ENCODE results near the gene RPL11. TPM values are rescaled to one million over a fixed set of nuclear protein-coding genes. Genes with fewer than 3 reads are reported as not detected.

The RPL11 gene
- total RNA-seq, 8 experiments from 2014 or later, result 1,687 to 4,332 (median 2,623) TPM

- in situ Hi-C loops (cut with MboI; ENCODE audit: low pct_unique_long_range_greater_than_20kb in 2 of 9, low sequenced_read_pairs in 9 of 9, unreplicated experiment in 9 of 9), result no loop called here
- no peak for ATAC-seq (replicated peaks in 6 of 8)
- no peak overlapping the region for H3K4me3 ChIP-seq
Observed at GRCh38 chr1:23693599-23693998, 2.0 kb downstream of the RPL11 start.

GRCh38 chr1:23694371-23694770 is 2.8 kb downstream of the RPL11 start:
- in situ Hi-C loops (cut with MboI; ENCODE audit: low pct_unique_long_range_greater_than_20kb in 2 of 9, low sequenced_read_pairs in 9 of 9, unreplicated experiment in 9 of 9), result no loop called here
- Histone ChIP-seq H3K4me1 (replicated peaks in 1 of 2) (peaks cover 12 to 17% of the 10 kb centered on the region in 2 donors), H3K27ac (no peak overlapping the region), H3K4me3 (no peak overlapping the region)
- ATAC-seq (replicated peaks in 6 of 8), result no peak
- 13 to 100% (median 79%) methylated on average over 1 to 3 of the region's 3 CpGs; no CpG with 5 or more reads in 1 of the 10 experiments for WGBS, 10 experiments

More at GRCh38 chr1:23693599-23693998, 2.0 kb downstream of the RPL11 start:
- WGBS, 10 experiments, result 40 to 100% (median 92%) methylated on average over 1 to 2 of the region's 2 CpGs; no CpG with 5 or more reads in 3 of the 10 experiments
- Histone ChIP-seq H3K27ac (no peak overlapping the region), H3K4me1 (replicated peaks in 1 of 2) (peaks cover 12 to 17% of the 10 kb centered on the region in 2 donors)

GRCh38 chr1:23695667-23696066 is 4.1 kb downstream of the RPL11 start:
- no peak overlapping the region for H3K4me3 ChIP-seq
- in situ Hi-C loops (cut with MboI; ENCODE audit: low pct_unique_long_range_greater_than_20kb in 2 of 9, low sequenced_read_pairs in 9 of 9, unreplicated experiment in 9 of 9), result no loop called here
- H3K27ac ChIP-seq, result no peak overlapping the region
- 86 to 100% (median 100%) methylated on average over 1 to 3 of the region's 3 CpGs; no CpG with 5 or more reads in 4 of the 10 experiments for WGBS, 10 experiments
- no peak for ATAC-seq (replicated peaks in 6 of 8)
- H3K4me1 ChIP-seq (replicated peaks in 1 of 2), result peaks cover 12 to 17% of the 10 kb centered on the region in 2 donors

- H3K4me1 ChIP-seq (replicated peaks in 1 of 2), result peaks cover 12 to 17% of the 10 kb centered on the region in 2 donors
- peak in 1 of 8 experiments; percentile 3 for ATAC-seq (replicated peaks in 6 of 8)
- no peak overlapping the region for H3K4me3 ChIP-seq
- WGBS, 10 experiments, result 0 to 100% (median 79%) methylated on average over 1 to 6 of the region's 6 CpGs
- H3K27ac ChIP-seq, result no peak overlapping the region
- in situ Hi-C loops (cut with MboI; ENCODE audit: low pct_unique_long_range_greater_than_20kb in 2 of 9, low sequenced_read_pairs in 9 of 9, unreplicated experiment in 9 of 9), result no loop called here
Observed at GRCh38 chr1:23696335-23696989, 4.9 kb downstream of the RPL11 start.

- WGBS, 10 experiments, result 46 to 100% (median 93%) methylated on average over 2 to 5 of the region's 5 CpGs; no CpG with 5 or more reads in 1 of the 10 experiments
- Histone ChIP-seq H3K4me1 (replicated peaks in 1 of 2) (peaks cover 2 to 7% of the 10 kb centered on the region in 2 donors), H3K27ac (no peak overlapping the region), H3K4me3 (no peak overlapping the region)
- in situ Hi-C loops (cut with MboI; ENCODE audit: low pct_unique_long_range_greater_than_20kb in 2 of 9, low sequenced_read_pairs in 9 of 9, unreplicated experiment in 9 of 9), result no loop called here
- ATAC-seq (replicated peaks in 6 of 8), result no peak
Observed at GRCh38 chr1:23698466-23698865, 6.9 kb downstream of the RPL11 start.

GRCh38 chr1:23699280-23700179 is 7.9 kb downstream of the RPL11 start:
- in situ Hi-C loops (cut with MboI; ENCODE audit: low pct_unique_long_range_greater_than_20kb in 2 of 9, low sequenced_read_pairs in 9 of 9, unreplicated experiment in 9 of 9), result no loop called here
- no peak overlapping the region for H3K4me3 ChIP-seq
- no peak overlapping the region for H3K27ac ChIP-seq
- 63 to 100% (median 92%) methylated on average over 2 to 7 of the region's 7 CpGs; no CpG with 5 or more reads in 1 of the 10 experiments for WGBS, 10 experiments
- H3K4me1 ChIP-seq (replicated peaks in 1 of 2), result no peaks in the 10 kb centered on the region
- ATAC-seq (replicated peaks in 6 of 8), result peak in 1 of 8 experiments; percentile 6

- Histone ChIP-seq H3K4me3 (no peak overlapping the region), H3K4me1 (replicated peaks in 1 of 2) (no peaks in the 10 kb centered on the region), H3K27ac (no peak overlapping the region)
- in situ Hi-C loops (cut with MboI; ENCODE audit: low pct_unique_long_range_greater_than_20kb in 2 of 9, low sequenced_read_pairs in 9 of 9, unreplicated experiment in 9 of 9), result no loop called here
- ATAC-seq (replicated peaks in 6 of 8), result no peak
- 83 to 100% (median 100%) methylated on average over 1 to 2 of the region's 2 CpGs; no CpG with 5 or more reads in 4 of the 10 experiments for WGBS, 10 experiments
Observed at GRCh38 chr1:23701310-23701709, 9.7 kb downstream of the RPL11 start.

- no peak for ATAC-seq (replicated peaks in 6 of 8)
- no peak overlapping the region for H3K27ac ChIP-seq
- H3K4me3 ChIP-seq, result no peak overlapping the region
- H3K4me1 ChIP-seq (replicated peaks in 1 of 2), result no peaks in the 10 kb centered on the region
- in situ Hi-C loops (cut with MboI; ENCODE audit: low pct_unique_long_range_greater_than_20kb in 2 of 9, low sequenced_read_pairs in 9 of 9, unreplicated experiment in 9 of 9), result no loop called here
- WGBS, 10 experiments, result 75 to 100% (median 100%) methylated on average over 2 to 5 of the region's 5 CpGs; no CpG with 5 or more reads in 1 of the 10 experiments
Observed at GRCh38 chr1:23701996-23702395, 10.4 kb downstream of the RPL11 start.

- Histone ChIP-seq H3K4me3 (no peak overlapping the region), H3K4me1 (replicated peaks in 1 of 2) (no peaks in the 10 kb centered on the region), H3K27ac (no peak overlapping the region)
- WGBS, 10 experiments, result 77 to 95% (median 84%) methylated on average over 3 to 6 of the region's 6 CpGs; no CpG with 5 or more reads in 2 of the 10 experiments
- in situ Hi-C loops (cut with MboI; ENCODE audit: low pct_unique_long_range_greater_than_20kb in 2 of 9, low sequenced_read_pairs in 9 of 9, unreplicated experiment in 9 of 9), result no loop called here
- ATAC-seq (replicated peaks in 6 of 8), result peak in 1 of 8 experiments; percentile 24
Observed at GRCh38 chr1:23704834-23705495, 13.4 kb downstream of the RPL11 start.

- WGBS, 10 experiments, result 78 to 100% (median 90%) methylated on average over 2 to 4 of the region's 4 CpGs; no CpG with 5 or more reads in 1 of the 10 experiments
- ATAC-seq (replicated peaks in 6 of 8), result no peak
Observed at GRCh38 chr1:23709229-23709628, 17.6 kb downstream of the RPL11 start.

GRCh38 chr1:23718482-23718881 is 26.9 kb downstream of the RPL11 start:
- Histone ChIP-seq H3K4me3 (no peak overlapping the region), H3K27ac (no peak overlapping the region), H3K4me1 (replicated peaks in 1 of 2) (no peaks in the 10 kb centered on the region)
- in situ Hi-C loops (cut with MboI; ENCODE audit: low pct_unique_long_range_greater_than_20kb in 2 of 9, low sequenced_read_pairs in 9 of 9, unreplicated experiment in 9 of 9), result no loop called here
- peak in 3 of 8 experiments; percentile 97 for ATAC-seq (replicated peaks in 6 of 8)
- WGBS, 10 experiments, result 0 to 77% (median 38%) methylated on average over 3 of the region's 3 CpGs; no CpG with 5 or more reads in 2 of the 10 experiments

More at GRCh38 chr1:23709229-23709628, 17.6 kb downstream of the RPL11 start:
- H3K4me1 ChIP-seq (replicated peaks in 1 of 2), result no peaks in the 10 kb centered on the region
- in situ Hi-C loops (cut with MboI; ENCODE audit: low pct_unique_long_range_greater_than_20kb in 2 of 9, low sequenced_read_pairs in 9 of 9, unreplicated experiment in 9 of 9), result no loop called here
- H3K27ac ChIP-seq, result no peak overlapping the region
- H3K4me3 ChIP-seq, result no peak overlapping the region

- WGBS, 10 experiments, result 86 to 100% (median 98%) methylated on average over 1 to 3 of the region's 3 CpGs; no CpG with 5 or more reads in 4 of the 10 experiments
- ATAC-seq (replicated peaks in 6 of 8), result no peak
- Histone ChIP-seq H3K4me1 (replicated peaks in 1 of 2) (no peaks in the 10 kb centered on the region), H3K4me3 (no peak overlapping the region), H3K27ac (no peak overlapping the region)
- in situ Hi-C loops (cut with MboI; ENCODE audit: low pct_unique_long_range_greater_than_20kb in 2 of 9, low sequenced_read_pairs in 9 of 9, unreplicated experiment in 9 of 9), result no loop called here
Observed at GRCh38 chr1:23719162-23719820, 27.7 kb downstream of the RPL11 start.
